Panc1 (cell line): Measurements from ENCODE around the gene TAF7.

Experiments
- CTCF ChIP-seq: fragments of 450-650 bp; IDR thresholded peaks from 2 replicates; pipeline ENCODE4 v1.5.1; 2017; ENCODE audit warnings: mild to moderate bottlenecking
- TCF7L2 ChIP-seq: IDR thresholded peaks from 2 replicates; pipeline ENCODE4 v1.6.1; 2011; ENCODE audit warnings: mild to moderate bottlenecking, low read depth, low read length, inconsistent platforms

- TF ChIP-seq CTCF (peak; percentile 82), TCF7L2 (no peak)
Observed at GRCh38 chr5:141326088-141326854, 5.7 kb upstream of the TAF7 start.
